Keratinocyte (primary cell): ENCODE data around the gene MGAT4A. TPM values are rescaled to one million over a fixed set of nuclear protein-coding genes. Genes with fewer than 3 reads are reported as not detected.

Experiments used
- DNase-seq: peaks from one replicate; pipeline ENCODE4 v3.0.0-alpha.2; 2011; ENCODE audit warnings: low read depth, missing footprints, low spot score
- FAIRE-seq: peaks from 2 replicates; lab custom pipeline; 2011; peaks lifted over from hg19 to GRCh38; lab: Jason Lieb, UNC
- H2AFZ ChIP-seq: 2 replicates; pipeline ENCODE4 v1.6.0; 2012; ENCODE audit warnings: low read length, control low read depth, inconsistent platforms; ENCODE audit not compliant: control insufficient read depth
- H3K27ac ChIP-seq: 2 replicates; pipeline ENCODE4 v1.5.1; 2011; ENCODE audit warnings: low read length; ENCODE audit not compliant: control insufficient read depth, insufficient read depth
- H3K27me3 ChIP-seq: 3 replicates; pipeline ENCODE4 v1.6.0; 2011; ENCODE audit warnings: low read length; ENCODE audit not compliant: control insufficient read depth, insufficient read depth; ENCODE audit errors: extremely low read depth
- H3K36me3 ChIP-seq, 2 experiments: 2 replicates in 1 of 2; 3 replicates in 1 of 2; pipeline ENCODE4 v1.5.1; 2011; ENCODE audit warnings: low read length in 2 of 2, mild to moderate bottlenecking in 1 of 2; ENCODE audit not compliant: control insufficient read depth in 2 of 2, insufficient read depth in 2 of 2; ENCODE audit errors: extremely low read depth in 1 of 2
- H3K4me1 ChIP-seq: 3 replicates; pipeline ENCODE4 v1.5.1; 2011; ENCODE audit warnings: low read length; ENCODE audit not compliant: control insufficient read depth, insufficient read depth; ENCODE audit errors: extremely low read depth
- H3K4me2 ChIP-seq: 3 replicates; pipeline ENCODE4 v1.6.0; 2011; ENCODE audit warnings: low read depth, low read length; ENCODE audit not compliant: control insufficient read depth, insufficient read depth; ENCODE audit errors: extremely low read depth
- H3K4me3 ChIP-seq, 3 experiments: fragments of 200-600 bp in 1 of 3; sonication (generic) in 1 of 3; 2 replicates in 2 of 3; 3 replicates in 1 of 3; pipeline ENCODE4 v1.5.1; 2011 to 2016; ENCODE audit warnings: low read length in 3 of 3, mild to moderate bottlenecking in 3 of 3, control low read depth in 2 of 3, inconsistent platforms in 1 of 3, low read depth in 1 of 3, mixed read lengths in 1 of 3, mixed run types in 1 of 3, moderate library complexity in 1 of 3; ENCODE audit not compliant: control insufficient read depth in 2 of 3, insufficient read depth in 2 of 3; ENCODE audit errors: extremely low read depth in 1 of 3
- H3K79me2 ChIP-seq: 2 replicates; pipeline ENCODE4 v1.6.0; 2012; ENCODE audit warnings: low read length; ENCODE audit not compliant: control insufficient read depth, insufficient read depth
- H3K9ac ChIP-seq: 3 replicates; pipeline ENCODE4 v1.6.0; 2011; ENCODE audit warnings: low read length; ENCODE audit not compliant: control insufficient read depth, insufficient read depth; ENCODE audit errors: extremely low read depth
- H3K9me1 ChIP-seq: 3 replicates; pipeline ENCODE4 v1.6.0; 2011; ENCODE audit warnings: low read length; ENCODE audit not compliant: control insufficient read depth, insufficient read depth; ENCODE audit errors: extremely low read depth
- H3K9me3 ChIP-seq: 2 replicates; pipeline ENCODE4 v1.5.1; 2012; ENCODE audit warnings: low read depth, low read length; ENCODE audit not compliant: control insufficient read depth
- H4K20me1 ChIP-seq: 3 replicates; pipeline ENCODE4 v1.6.0; 2011; ENCODE audit warnings: low read length; ENCODE audit not compliant: control insufficient read depth, insufficient read depth; ENCODE audit errors: extremely low read depth
- EZH2 ChIP-seq: IDR thresholded peaks from one replicate; pipeline ENCODE4 v1.6.1; 2012; ENCODE audit warnings: inconsistent platforms, mild to moderate bottlenecking, low read length, moderate library complexity
- dilution Hi-C: fragments of 300-500 bp; cut with MboI; formaldehyde crosslinking; loops from one replicate; pipeline ENCODE4 v1.7.0; 2020; ENCODE audit warnings: low sequenced_read_pairs; ENCODE audit not compliant: extremely low pct_ligation_motif_present
- polyA plus RNA-seq, 5 experiments: library from polyadenylated mRNA; depleted of rRNA in 3 of 5; stranded (reverse) in 3 of 5; stranded (forward) in 1 of 5; unstranded in 1 of 5; fragments of >200 nt; gene quantifications; 1 replicate in 1 of 5; 2 replicates in 3 of 5; 3 replicates in 1 of 5; pipeline versions ENCODE4 v1.2.1 to v1.2.3, GENCODE V29; 2011 to 2012; ENCODE audit warnings: missing spikeins in 2 of 5, low read depth in 1 of 5, low replicate concordance in 1 of 5
- TF ChIP-seq, protein P1 (sequence below), 3 experiments: IDR thresholded peaks in 1 of 3; conservative IDR thresholded peaks in 1 of 3; optimal IDR thresholded peaks in 1 of 3; 2 replicates in 2 of 3; 3 replicates in 1 of 3; pipeline versions ENCODE3 to v1.5.1; 2011; ENCODE audit warnings: low read length in 3 of 3, mild to moderate bottlenecking in 3 of 3, moderate library complexity in 2 of 3, control low read depth in 1 of 3, inconsistent platforms in 1 of 3; ENCODE audit not compliant: insufficient read depth in 2 of 3; ENCODE audit errors: extremely low read depth in 1 of 3

MGAT4A gene
- polyA plus RNA-seq, 1 donor (not counting 4 experiments of a cell fraction or from before 2014, with no cell fraction given) = 0.81 TPM

DNA sequence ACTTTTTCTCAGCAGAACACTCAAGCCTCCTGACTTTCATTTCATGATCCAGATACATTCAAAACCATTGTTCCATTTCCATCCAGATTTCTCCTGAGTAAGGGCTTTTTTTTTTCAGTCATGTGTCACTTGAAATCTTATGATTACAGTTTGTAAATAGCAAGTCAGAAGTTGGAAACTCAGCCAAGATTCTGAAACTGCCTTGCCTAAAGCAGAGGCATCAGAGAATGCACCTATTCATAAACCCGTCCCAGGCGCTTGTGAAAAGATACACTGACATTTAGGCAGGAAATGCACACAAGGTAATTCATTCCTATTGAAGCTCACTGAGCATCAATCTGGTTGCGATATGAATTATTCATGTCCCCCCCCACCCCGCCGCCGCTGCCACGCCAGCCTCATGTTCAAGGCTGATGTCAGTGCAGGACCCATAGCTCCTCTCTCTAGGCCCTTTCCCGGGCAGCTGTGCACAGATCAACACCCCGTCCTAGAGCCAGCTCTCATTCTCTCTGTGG is 30.4 kb upstream of the MGAT4A start:
- peaks cover 15% of the 10 kb centered on the region for H3K4me1 ChIP-seq
- no peak overlapping the region for H3K9ac ChIP-seq
- H2AFZ ChIP-seq = no peak overlapping the region
- no peak overlapping the region for H3K4me3 ChIP-seq
- FAIRE-seq = no peak
- H3K9me1 ChIP-seq = no peaks in the 10 kb centered on the region
- no peak overlapping the region for H3K4me2 ChIP-seq
- H3K27ac ChIP-seq = no peak overlapping the region
- no peaks in the 10 kb centered on the region for H3K9me3 ChIP-seq
- dilution Hi-C loops = no loop called here
- no peaks in the 10 kb centered on the region for H4K20me1 ChIP-seq
- TF ChIP-seq, protein P1, sequence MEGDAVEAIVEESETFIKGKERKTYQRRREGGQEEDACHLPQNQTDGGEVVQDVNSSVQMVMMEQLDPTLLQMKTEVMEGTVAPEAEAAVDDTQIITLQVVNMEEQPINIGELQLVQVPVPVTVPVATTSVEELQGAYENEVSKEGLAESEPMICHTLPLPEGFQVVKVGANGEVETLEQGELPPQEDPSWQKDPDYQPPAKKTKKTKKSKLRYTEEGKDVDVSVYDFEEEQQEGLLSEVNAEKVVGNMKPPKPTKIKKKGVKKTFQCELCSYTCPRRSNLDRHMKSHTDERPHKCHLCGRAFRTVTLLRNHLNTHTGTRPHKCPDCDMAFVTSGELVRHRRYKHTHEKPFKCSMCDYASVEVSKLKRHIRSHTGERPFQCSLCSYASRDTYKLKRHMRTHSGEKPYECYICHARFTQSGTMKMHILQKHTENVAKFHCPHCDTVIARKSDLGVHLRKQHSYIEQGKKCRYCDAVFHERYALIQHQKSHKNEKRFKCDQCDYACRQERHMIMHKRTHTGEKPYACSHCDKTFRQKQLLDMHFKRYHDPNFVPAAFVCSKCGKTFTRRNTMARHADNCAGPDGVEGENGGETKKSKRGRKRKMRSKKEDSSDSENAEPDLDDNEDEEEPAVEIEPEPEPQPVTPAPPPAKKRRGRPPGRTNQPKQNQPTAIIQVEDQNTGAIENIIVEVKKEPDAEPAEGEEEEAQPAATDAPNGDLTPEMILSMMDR (optimal IDR thresholded peaks at IDR 0.05 in 1 of 3, IDR thresholded peaks at IDR 0.05 in 1 of 3, conservative IDR thresholded peaks at IDR 0.05 in 1 of 3; ENCODE audit: extremely low read depth in 1 of 3, insufficient read depth in 2 of 3, low read length in 3 of 3) = no peak
- TF ChIP-seq EZH2 = no peak
- DNase-seq = no peak
- H3K27me3 ChIP-seq = no peaks in the 10 kb centered on the region
- H3K36me3 ChIP-seq = no peaks in the 10 kb centered on the region
- H3K79me2 ChIP-seq = no peaks in the 10 kb centered on the region

DNA sequence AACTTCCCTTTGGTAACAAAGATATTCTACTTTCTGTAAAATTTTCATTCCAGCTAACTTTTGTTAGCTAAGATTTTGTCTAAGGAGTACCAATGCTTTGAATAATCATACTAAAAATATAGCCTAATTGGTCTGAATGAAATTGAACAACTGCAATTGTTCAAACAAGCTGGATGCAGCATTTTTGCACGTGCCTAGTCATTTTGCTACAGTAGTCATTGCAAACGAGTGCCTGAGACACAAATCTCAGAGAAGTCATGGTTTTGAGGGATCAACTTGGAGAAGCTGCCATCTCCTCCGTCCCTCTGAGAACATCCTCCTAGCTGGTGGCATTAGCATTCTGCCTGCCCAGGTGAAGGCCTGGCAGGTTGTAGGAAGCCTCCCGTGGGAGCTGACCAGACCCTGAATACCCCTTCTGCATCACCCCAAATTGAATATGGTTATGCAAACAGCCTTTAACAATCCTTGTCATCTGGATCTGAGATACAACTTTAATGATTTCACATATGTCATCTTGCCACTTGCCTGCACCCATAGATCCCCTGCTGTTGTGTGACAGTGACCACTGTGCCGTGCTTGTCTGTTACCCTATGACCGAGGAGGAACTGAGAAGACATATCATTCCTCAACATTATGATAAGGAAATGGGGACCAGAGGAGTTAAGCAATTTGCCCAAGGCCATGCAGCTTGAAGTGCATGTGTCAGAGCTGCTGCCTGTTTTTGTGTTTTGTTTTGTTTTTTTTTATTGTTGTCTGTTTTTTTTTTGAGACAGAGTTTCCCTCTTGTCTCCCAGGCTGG is 29.1 kb upstream of the MGAT4A start:
- dilution Hi-C loops = no loop called here

More for the DNA sequence above, 29.1 kb upstream of the MGAT4A start:
- no peak overlapping the region for H3K27ac ChIP-seq
- peaks cover 15% of the 10 kb centered on the region for H3K4me1 ChIP-seq
- no peaks in the 10 kb centered on the region for H3K79me2 ChIP-seq
- H3K27me3 ChIP-seq = no peaks in the 10 kb centered on the region
- no peak overlapping the region for H2AFZ ChIP-seq
- no peaks in the 10 kb centered on the region for H3K9me3 ChIP-seq
- H3K4me3 ChIP-seq = no peak overlapping the region
- no peaks in the 10 kb centered on the region for H4K20me1 ChIP-seq
- peak; percentile 5 for FAIRE-seq
- H3K36me3 ChIP-seq = no peaks in the 10 kb centered on the region
- H3K9me1 ChIP-seq = no peaks in the 10 kb centered on the region
- no peak for DNase-seq
- TF ChIP-seq EZH2 = no peak
- TF ChIP-seq, protein P1 (optimal IDR thresholded peaks at IDR 0.05 in 1 of 3, IDR thresholded peaks at IDR 0.05 in 1 of 3, conservative IDR thresholded peaks at IDR 0.05 in 1 of 3; ENCODE audit: extremely low read depth in 1 of 3, insufficient read depth in 2 of 3, low read length in 3 of 3) = no peak
- no peak overlapping the region for H3K4me2 ChIP-seq
- no peak overlapping the region for H3K9ac ChIP-seq
